Stimulated activated CD8-positive, alpha-beta memory T cell treated with anti-CD3 and anti-CD28 coated beads, Interleukin-12 subunit alpha, Interleukin-12 subunit beta, amount 100 ng/mL, for 24 hours (primary cell): ENCODE data around the gene SERPINF2.
"Not testable (repeated sequence)": the region's sequence is repeated elsewhere in the genome, so short reads cannot be mapped to it uniquely, and the experiment has no call there.

Experiments
- DNase-seq: peaks from one replicate; pipeline ENCODE4 v3.0.0-alpha.2; 2020; ENCODE audit errors: extremely low read depth

SERPINF2 gene

GRCh38 chr17:1789936-1790335 lies 47.3 kb downstream of the SERPINF2 start:
- no peak for DNase-seq

- no peak for DNase-seq
These were observed 50.1 kb downstream of the SERPINF2 start for GRCh38 chr17:1792495-1793446.

GRCh38 chr17:1793447-1793806 lies 50.8 kb downstream of the SERPINF2 start:
- DNase-seq: no peak

- no peak for DNase-seq
These were observed 54.1 kb downstream of the SERPINF2 start for GRCh38 chr17:1796800-1797199.

GRCh38 chr17:1797323-1797722 lies 54.7 kb downstream of the SERPINF2 start:
- DNase-seq: no peak

GRCh38 chr17:1797846-1798245 lies 55.2 kb downstream of the SERPINF2 start:
- DNase-seq: not testable (repeated sequence)

- DNase-seq: no peak
These were observed 57.6 kb downstream of the SERPINF2 start for GRCh38 chr17:1800240-1800639.

GRCh38 chr17:1800712-1801111 lies 58.0 kb downstream of the SERPINF2 start:
- DNase-seq: no peak

GRCh38 chr17:1802429-1802828 lies 59.8 kb downstream of the SERPINF2 start:
- no peak for DNase-seq

- no peak for DNase-seq
These were observed 60.6 kb downstream of the SERPINF2 start for GRCh38 chr17:1803280-1803679.
